Cerebellar cortex (tissue), 1 donor: Measurements from ENCODE around the gene LUC7L2.
"Not testable (repeated sequence)": the region's sequence is repeated elsewhere in the genome, so short reads cannot be mapped to it uniquely, and the experiment has no call there.

Experiments used
- DNase-seq: peaks from one replicate; pipeline ENCODE4 v3.0.0-alpha.2; 2015; ENCODE audit warnings: low spot score

The LUC7L2 gene

GRCh38 chr7:139396323-139396951 lies 36.7 kb downstream of the LUC7L2 start:
- no peak for DNase-seq

- no peak for DNase-seq
Measured at GRCh38 chr7:139397192-139397591, 37.5 kb downstream of the LUC7L2 start.

- DNase-seq = no peak
Measured at GRCh38 chr7:139403601-139404000, 43.9 kb downstream of the LUC7L2 start.

GRCh38 chr7:139407555-139407954 lies 47.9 kb downstream of the LUC7L2 start:
- no peak for DNase-seq

- not testable (repeated sequence) for DNase-seq
Measured at GRCh38 chr7:139414743-139415402, 55.2 kb downstream of the LUC7L2 start.

GRCh38 chr7:139416405-139416804 lies 56.7 kb downstream of the LUC7L2 start:
- DNase-seq = no peak

- no peak for DNase-seq
Measured at GRCh38 chr7:139417478-139417877, 57.8 kb downstream of the LUC7L2 start.

GRCh38 chr7:139421123-139421522 lies 61.4 kb downstream of the LUC7L2 start:
- DNase-seq = no peak

GRCh38 chr7:139422126-139422525 lies 62.4 kb downstream of the LUC7L2 start:
- DNase-seq = no peak

GRCh38 chr7:139423091-139423490 lies 63.4 kb downstream of the LUC7L2 start:
- no peak for DNase-seq

- DNase-seq = no peak
Measured at GRCh38 chr7:139424004-139424403, 64.3 kb downstream of the LUC7L2 start.

- DNase-seq = not testable (repeated sequence)
Measured at GRCh38 chr7:139425701-139426100, 66.0 kb downstream of the LUC7L2 start.

- DNase-seq = no peak
Measured at GRCh38 chr7:139426258-139427028, 66.7 kb downstream of the LUC7L2 start.

- no peak for DNase-seq
Measured at GRCh38 chr7:139427029-139427420, 67.3 kb downstream of the LUC7L2 start.

- DNase-seq = no peak
Measured at GRCh38 chr7:139427788-139428187, 68.1 kb downstream of the LUC7L2 start.

GRCh38 chr7:139429735-139430134 lies 70.0 kb downstream of the LUC7L2 start:
- DNase-seq = not testable (repeated sequence)

- no peak for DNase-seq
Measured at GRCh38 chr7:139430443-139430842, 70.7 kb downstream of the LUC7L2 start.

- no peak for DNase-seq
Measured at GRCh38 chr7:139431010-139431409, 71.3 kb downstream of the LUC7L2 start.

GRCh38 chr7:139431459-139431858 lies 71.8 kb downstream of the LUC7L2 start:
- no peak for DNase-seq

- no peak for DNase-seq
Measured at GRCh38 chr7:139436806-139437205, 77.1 kb downstream of the LUC7L2 start.

- DNase-seq = no peak
Measured at GRCh38 chr7:139439375-139439774, 79.7 kb downstream of the LUC7L2 start.

- DNase-seq = no peak
Measured at GRCh38 chr7:139441961-139442360, 82.3 kb downstream of the LUC7L2 start.
